Activated T-cell treated with anti-CD3 and anti-CD28 coated beads, Interleukin-2, amount 50 U/mL, for 72 hours (primary cell): ENCODE measurements around the gene FBXO44. TPM values are rescaled to one million over a fixed set of nuclear protein-coding genes. Genes with fewer than 3 reads are reported as not detected.
"Not testable (repeated sequence)": the region's sequence is repeated elsewhere in the genome, so short reads cannot be mapped to it uniquely, and the experiment has no call there.

Experiments used
- ATAC-seq, 2 donors: fragments of 150-1000 bp; cut with Tn5 transposase; replicated peaks in 1 of 2; 2 replicates each; pipeline ENCODE4 v1.10.0; 2021; ENCODE audit warnings: moderate library complexity in 2 of 2, mild to moderate bottlenecking in 1 of 2
- DNase-seq, 2 donors: peaks; one replicate each; pipeline ENCODE4 v3.0.0; 2021 to 2022; ENCODE audit warnings: mixed read lengths in 1 of 2
- H3K27ac Mint-ChIP-seq: one replicate; pipeline ENCODE4 v1.8.0; 2022; ENCODE audit warnings: mild to moderate bottlenecking, moderate library complexity, mixed read lengths
- H3K27me3 Mint-ChIP-seq: one replicate; pipeline ENCODE4 v1.8.0; 2022; ENCODE audit warnings: low read depth, mixed read lengths
- H3K36me3 Mint-ChIP-seq, 2 donors: one replicate each; pipeline ENCODE4 v1.8.0; 2022; ENCODE audit warnings: mixed read lengths in 2 of 2, mild to moderate bottlenecking in 1 of 2; ENCODE audit not compliant: insufficient read depth in 2 of 2
- H3K4me1 Mint-ChIP-seq: one replicate; pipeline ENCODE4 v1.8.0; 2022; ENCODE audit warnings: low read depth, mixed read lengths
- H3K4me3 Mint-ChIP-seq, 2 donors: one replicate each; pipeline ENCODE4 v1.8.0; 2022; ENCODE audit warnings: mild to moderate bottlenecking in 2 of 2, mixed read lengths in 2 of 2, moderate library complexity in 2 of 2
- H3K9me3 Mint-ChIP-seq, 2 donors: one replicate each; pipeline ENCODE4 v1.8.0; 2022; ENCODE audit warnings: mixed read lengths in 2 of 2
- total RNA-seq, 2 donors: library from RNA; stranded (reverse); gene quantifications; one replicate each; pipeline ENCODE4 v1.2.3, GENCODE V29; 2022

Gene FBXO44
- total RNA-seq, 2 donors from 2014 or later, result 24.8 to 30.3 TPM

GRCh38 chr1:11622398-11622797 is 32.3 kb upstream of the FBXO44 start:
- peaks cover 11% of the 10 kb centered on the region for H3K27me3 Mint-ChIP-seq
- no peak overlapping the region for H3K4me3 Mint-ChIP-seq
- no peak overlapping the region for H3K27ac Mint-ChIP-seq
- H3K9me3 Mint-ChIP-seq, result no peaks in the 10 kb centered on the region
- H3K4me1 Mint-ChIP-seq, result no peaks in the 10 kb centered on the region
- DNase-seq (no peak), ATAC-seq (no peak)
- no peaks in the 10 kb centered on the region for H3K36me3 Mint-ChIP-seq

GRCh38 chr1:11623702-11624101 is 31.0 kb upstream of the FBXO44 start:
- Mint-ChIP-seq H3K27me3 (peaks cover 10% of the 10 kb centered on the region), H3K4me1 (no peaks in the 10 kb centered on the region), H3K27ac (no peak overlapping the region), H3K4me3 (no peak overlapping the region), H3K9me3 (no peaks in the 10 kb centered on the region), H3K36me3 (no peaks in the 10 kb centered on the region)
- DNase-seq (no peak), ATAC-seq (no peak)

GRCh38 chr1:11626551-11626950 is 28.1 kb upstream of the FBXO44 start:
- Mint-ChIP-seq H3K36me3 (no peaks in the 10 kb centered on the region), H3K27me3 (peaks cover 11% of the 10 kb centered on the region), H3K27ac (peak overlapping the region; percentile 63), H3K4me3 (no peak overlapping the region), H3K9me3 (no peaks in the 10 kb centered on the region), H3K4me1 (no peaks in the 10 kb centered on the region)
- ATAC-seq, result no peak
- no peak for DNase-seq

- no peak for ATAC-seq
- Mint-ChIP-seq H3K36me3 (no peaks in the 10 kb centered on the region), H3K4me3 (no peak overlapping the region), H3K9me3 (no peaks in the 10 kb centered on the region), H3K27me3 (peaks cover 15% of the 10 kb centered on the region), H3K4me1 (no peaks in the 10 kb centered on the region), H3K27ac (no peak overlapping the region)
- no peak for DNase-seq
Measured at GRCh38 chr1:11628767-11629166, 25.9 kb upstream of the FBXO44 start.

GRCh38 chr1:11629184-11630016 is 25.3 kb upstream of the FBXO44 start:
- ATAC-seq, result no peak
- Mint-ChIP-seq H3K4me3 (no peak overlapping the region), H3K36me3 (no peaks in the 10 kb centered on the region), H3K27ac (no peak overlapping the region), H3K27me3 (peaks cover 15% of the 10 kb centered on the region), H3K4me1 (no peaks in the 10 kb centered on the region), H3K9me3 (no peaks in the 10 kb centered on the region)
- DNase-seq, result no peak

- H3K9me3 Mint-ChIP-seq, result no peaks in the 10 kb centered on the region
- no peak overlapping the region for H3K4me3 Mint-ChIP-seq
- no peaks in the 10 kb centered on the region for H3K4me1 Mint-ChIP-seq
- no peak overlapping the region for H3K27ac Mint-ChIP-seq
- DNase-seq (no peak), ATAC-seq (no peak)
- H3K27me3 Mint-ChIP-seq, result peaks cover 9% of the 10 kb centered on the region
- no peaks in the 10 kb centered on the region for H3K36me3 Mint-ChIP-seq
Measured at GRCh38 chr1:11634365-11635192, 20.1 kb upstream of the FBXO44 start.

- DNase-seq (no peak), ATAC-seq (no peak)
- H3K27me3 Mint-ChIP-seq, result no peaks in the 10 kb centered on the region
- H3K4me3 Mint-ChIP-seq, result no peak overlapping the region
- H3K9me3 Mint-ChIP-seq, result no peaks in the 10 kb centered on the region
- H3K27ac Mint-ChIP-seq, result no peak overlapping the region
- no peaks in the 10 kb centered on the region for H3K4me1 Mint-ChIP-seq
- no peaks in the 10 kb centered on the region for H3K36me3 Mint-ChIP-seq
Measured at GRCh38 chr1:11638121-11638520, 16.6 kb upstream of the FBXO44 start.

GRCh38 chr1:11639372-11639771 is 15.3 kb upstream of the FBXO44 start:
- Mint-ChIP-seq H3K4me3 (no peak overlapping the region), H3K27me3 (no peaks in the 10 kb centered on the region), H3K36me3 (no peaks in the 10 kb centered on the region), H3K4me1 (no peaks in the 10 kb centered on the region), H3K9me3 (no peaks in the 10 kb centered on the region), H3K27ac (no peak overlapping the region)
- ATAC-seq, result no peak
- no peak for DNase-seq

- ATAC-seq (no peak), DNase-seq (no peak)
- Mint-ChIP-seq H3K4me1 (no peaks in the 10 kb centered on the region), H3K27ac (no peak overlapping the region), H3K4me3 (no peak overlapping the region), H3K36me3 (no peaks in the 10 kb centered on the region), H3K27me3 (no peaks in the 10 kb centered on the region), H3K9me3 (no peaks in the 10 kb centered on the region)
Measured at GRCh38 chr1:11640101-11640500, 14.6 kb upstream of the FBXO44 start.

- DNase-seq (no peak), ATAC-seq (no peak)
- Mint-ChIP-seq H3K4me1 (no peaks in the 10 kb centered on the region), H3K27me3 (no peaks in the 10 kb centered on the region), H3K9me3 (no peaks in the 10 kb centered on the region), H3K27ac (no peak overlapping the region), H3K36me3 (no peaks in the 10 kb centered on the region), H3K4me3 (no peak overlapping the region)
Measured at GRCh38 chr1:11640944-11641343, 13.7 kb upstream of the FBXO44 start.

- no peak for ATAC-seq
- H3K36me3 Mint-ChIP-seq, result no peaks in the 10 kb centered on the region
- no peaks in the 10 kb centered on the region for H3K9me3 Mint-ChIP-seq
- no peak overlapping the region for H3K4me3 Mint-ChIP-seq
- no peaks in the 10 kb centered on the region for H3K4me1 Mint-ChIP-seq
- H3K27me3 Mint-ChIP-seq, result no peaks in the 10 kb centered on the region
- no peak for DNase-seq
- no peak overlapping the region for H3K27ac Mint-ChIP-seq
Measured at GRCh38 chr1:11641776-11642305, 12.8 kb upstream of the FBXO44 start.

GRCh38 chr1:11642418-11643017 is 12.2 kb upstream of the FBXO44 start:
- not testable (repeated sequence) for H3K4me3 Mint-ChIP-seq, H3K9me3 Mint-ChIP-seq, H3K4me1 Mint-ChIP-seq, H3K27me3 Mint-ChIP-seq, H3K36me3 Mint-ChIP-seq, H3K27ac Mint-ChIP-seq
- ATAC-seq, result peak; percentile 71
- peak; percentile 68 to 71 for DNase-seq

GRCh38 chr1:11643782-11644181 is 10.9 kb upstream of the FBXO44 start:
- Mint-ChIP-seq H3K36me3 (no peaks in the 10 kb centered on the region), H3K4me1 (no peaks in the 10 kb centered on the region), H3K9me3 (no peaks in the 10 kb centered on the region), H3K27ac (no peak overlapping the region), H3K27me3 (no peaks in the 10 kb centered on the region), H3K4me3 (no peak overlapping the region)
- DNase-seq (no peak), ATAC-seq (no peak)
